IPS-18c (cell line): ENCODE data around the gene LYRM4.

Experiments used
- H3K4me3 ChIP-seq: 2 replicates; pipeline ENCODE4 v1.7.0; 2013; ENCODE audit warnings: low read depth, mild to moderate bottlenecking, low read length, moderate library complexity; ENCODE audit not compliant: insufficient read depth
- H3K9me3 ChIP-seq: one replicate; pipeline ENCODE4 v1.6.1; 2013; ENCODE audit warnings: mild to moderate bottlenecking, low read length, moderate library complexity; ENCODE audit not compliant: control insufficient read depth, insufficient read depth

The LYRM4 gene

GRCh38 chr6:5286780-5287179 lies 26.0 kb upstream of the LYRM4 start:
- Histone ChIP-seq H3K9me3 (peaks cover 3% of the 10 kb centered on the region), H3K4me3 (no peak overlapping the region)

GRCh38 chr6:5285526-5285925 lies 24.8 kb upstream of the LYRM4 start:
- peaks cover 3% of the 10 kb centered on the region for H3K9me3 ChIP-seq
- no peak overlapping the region for H3K4me3 ChIP-seq

GRCh38 chr6:5285081-5285480 lies 24.3 kb upstream of the LYRM4 start:
- Histone ChIP-seq H3K9me3 (peaks cover 3% of the 10 kb centered on the region), H3K4me3 (no peak overlapping the region)

- peaks cover 3% of the 10 kb centered on the region for H3K9me3 ChIP-seq
- no peak overlapping the region for H3K4me3 ChIP-seq
Observed at GRCh38 chr6:5282191-5282623, 21.5 kb upstream of the LYRM4 start.

GRCh38 chr6:5280920-5281319 lies 20.2 kb upstream of the LYRM4 start:
- Histone ChIP-seq H3K4me3 (no peak overlapping the region), H3K9me3 (peaks cover 3% of the 10 kb centered on the region)

GRCh38 chr6:5279891-5280338 lies 19.2 kb upstream of the LYRM4 start:
- no peak overlapping the region for H3K4me3 ChIP-seq
- peaks cover 3% of the 10 kb centered on the region for H3K9me3 ChIP-seq

- H3K4me3 ChIP-seq: no peak overlapping the region
- no peaks in the 10 kb centered on the region for H3K9me3 ChIP-seq
Observed at GRCh38 chr6:5278565-5279120, 17.9 kb upstream of the LYRM4 start.

- Histone ChIP-seq H3K9me3 (no peaks in the 10 kb centered on the region), H3K4me3 (no peak overlapping the region)
Observed at GRCh38 chr6:5278047-5278446, 17.3 kb upstream of the LYRM4 start.

GRCh38 chr6:5277589-5277988 lies 16.8 kb upstream of the LYRM4 start:
- Histone ChIP-seq H3K4me3 (no peak overlapping the region), H3K9me3 (no peaks in the 10 kb centered on the region)

GRCh38 chr6:5276581-5276980 lies 15.8 kb upstream of the LYRM4 start:
- H3K9me3 ChIP-seq: no peaks in the 10 kb centered on the region
- H3K4me3 ChIP-seq: no peak overlapping the region

- no peak overlapping the region for H3K4me3 ChIP-seq
- H3K9me3 ChIP-seq: no peaks in the 10 kb centered on the region
Observed at GRCh38 chr6:5275497-5275896, 14.7 kb upstream of the LYRM4 start.

- H3K9me3 ChIP-seq: no peaks in the 10 kb centered on the region
- no peak overlapping the region for H3K4me3 ChIP-seq
Observed at GRCh38 chr6:5274231-5274630, 13.5 kb upstream of the LYRM4 start.

- no peaks in the 10 kb centered on the region for H3K9me3 ChIP-seq
- H3K4me3 ChIP-seq: no peak overlapping the region
Observed at GRCh38 chr6:5271926-5272325, 11.2 kb upstream of the LYRM4 start.

- no peaks in the 10 kb centered on the region for H3K9me3 ChIP-seq
Observed at GRCh38 chr6:5270093-5270680, 9.4 kb upstream of the LYRM4 start.

GRCh38 chr6:5266423-5266822 lies 5.7 kb upstream of the LYRM4 start:
- no peaks in the 10 kb centered on the region for H3K9me3 ChIP-seq
- H3K4me3 ChIP-seq: no peak overlapping the region

More at GRCh38 chr6:5270093-5270680, 9.4 kb upstream of the LYRM4 start:
- no peak overlapping the region for H3K4me3 ChIP-seq

GRCh38 chr6:5261545-5262109 lies 877 bp upstream of the LYRM4 start:
- Histone ChIP-seq H3K9me3 (no peaks in the 10 kb centered on the region), H3K4me3 (peak overlapping the region; percentile 98)

GRCh38 chr6:5260111-5260620 lies 584 bp downstream of the LYRM4 start:
- Histone ChIP-seq H3K9me3 (no peaks in the 10 kb centered on the region), H3K4me3 (peak overlapping the region; percentile 87)

GRCh38 chr6:5259428-5259827 lies 1.3 kb downstream of the LYRM4 start:
- Histone ChIP-seq H3K4me3 (peak overlapping the region; percentile 87; the same call in 1 of the 2 replicates), H3K9me3 (no peaks in the 10 kb centered on the region)
